Measurements from ENCODE around the gene CASTOR1.

- TF ChIP-seq CTCF (conservative IDR thresholded peaks at IDR 0.05; ENCODE audit: low read length) (no peak), EZH2phosphoT487 (IDR thresholded peaks at IDR 0.05; ENCODE audit: borderline replicate concordance, low read depth, low read length) (no peak)
These were observed 36.7 kb downstream of the CASTOR1 start for GRCh38 chr22:30252411-30253204.

All from OCI-LY7 (cell line).